Upper lobe of left lung (tissue), 6 donors: ENCODE results near the gene FMNL2. TPM values are rescaled to one million over a fixed set of nuclear protein-coding genes. Genes with fewer than 3 reads are reported as not detected.

Experiments used
- ATAC-seq, 2 donors: fragments of 200-7000 bp; cut with Tn5 transposase; one replicate each; pipeline ENCODE4 v1.9.1; 2022; ENCODE audit warnings: mild to moderate bottlenecking in 2 of 2, moderate library complexity in 2 of 2; ENCODE audit not compliant: low FRiP score in 2 of 2
- DNase-seq, 2 donors: peaks; one replicate each; pipeline ENCODE4 v3.0.0-alpha.2; 2019 to 2020
- H3K27ac ChIP-seq, 4 donors: fragments of 200-600 bp; sonication (generic); one replicate each; pipeline ENCODE4 v1.5.1; 2016 to 2019
- H3K27me3 ChIP-seq, 4 donors: fragments of 200-600 bp; sonication (generic); one replicate each; pipeline ENCODE4 v1.5.1; 2017 to 2019
- H3K36me3 ChIP-seq, 4 donors: fragments of 200-600 bp; sonication (generic); one replicate each; pipeline ENCODE4 v1.5.1; 2016 to 2019
- H3K4me1 ChIP-seq, 4 donors: fragments of 200-600 bp; sonication (generic); one replicate each; pipeline ENCODE4 v1.5.1; 2018 to 2019
- H3K4me3 ChIP-seq, 4 donors: fragments of 200-600 bp; sonication (generic); one replicate each; pipeline ENCODE4 v1.5.1; 2017 to 2019; ENCODE audit warnings: mild to moderate bottlenecking in 2 of 4, moderate library complexity in 1 of 4
- H3K9me3 ChIP-seq, 4 donors: fragments of 200-600 bp; sonication (generic); one replicate each; pipeline ENCODE4 v1.5.1; 2018 to 2019
- CTCF ChIP-seq, 6 experiments: fragments of 450-650 bp in 4 of 6; fragments of 200-600 bp in 2 of 6; sonication (generic) in 2 of 6; IDR thresholded peaks; one replicate each; pipeline ENCODE4 v1.5.1; 2016 to 2019; ENCODE audit warnings: antibody characterized with exemption in 6 of 6
- EP300 ChIP-seq, 4 donors: sonication (generic); formaldehyde crosslinking; IDR thresholded peaks; one replicate each; pipeline ENCODE4 v1.5.1; 2017; ENCODE audit warnings: antibody characterized with exemption in 4 of 4, control low read depth in 2 of 4
- POLR2A ChIP-seq, 4 donors: fragments of 450-650 bp; IDR thresholded peaks; one replicate each; pipeline ENCODE4 v1.5.1; 2016 to 2017; ENCODE audit warnings: antibody characterized with exemption in 4 of 4, mild to moderate bottlenecking in 2 of 4
- POLR2AphosphoS5 ChIP-seq, 2 donors: sonication (generic); formaldehyde crosslinking; IDR thresholded peaks; one replicate each; pipeline ENCODE4 v1.5.1; 2017; ENCODE audit warnings: antibody characterized with exemption in 2 of 2
- WGBS, 2 donors: methylation state at CpG; one replicate each; pipeline ENCODE4 v1.1.5; 2017 to 2018; 5-methylcytosine and 5-hydroxymethylcytosine counted together
- total RNA-seq, 6 donors: library from RNA; depleted of rRNA in 4 of 6; stranded (reverse); fragments of >200 nt in 4 of 6; gene quantifications; one replicate each; pipeline versions ENCODE4 v1.1.0 to v1.2.1, GENCODE V29; 2016 to 2021
- donor health status: DM: no; HTN: no; CAD: no; lungs with moderate emphysema.
- donor health status: DM: no; HTN: yes; CAD: no; lungs with severe emphysema.

Gene FMNL2
- total RNA-seq, 6 donors from 2014 or later: 49.9 to 160 (median 66.9) TPM

GRCh38 chr2:152637251-152637650 is 302.3 kb downstream of the FMNL2 start:
- no peaks in the 10 kb centered on the region for H3K9me3 ChIP-seq
- DNase-seq (no peak), ATAC-seq (no peak)
- H3K27me3 ChIP-seq: no peaks in the 10 kb centered on the region
- H3K4me1 ChIP-seq: peaks cover 0 to 9% (median 0%) of the 10 kb centered on the region in 4 donors
- peaks cover 12 to 68% (median 29%) of the 10 kb centered on the region in 4 donors for H3K36me3 ChIP-seq
- WGBS, 2 donors: 81 to 94% methylated on average over 7 of the region's 7 CpGs
- no peak overlapping the region for H3K27ac ChIP-seq
- no peak for TF ChIP-seq EP300 (IDR thresholded peaks at IDR 0.05)
- no peak for TF ChIP-seq POLR2A (IDR thresholded peaks at IDR 0.05)
- TF ChIP-seq POLR2AphosphoS5 (IDR thresholded peaks at IDR 0.05): no peak
- TF ChIP-seq CTCF (IDR thresholded peaks at IDR 0.05): no peak
- no peak overlapping the region for H3K4me3 ChIP-seq

- no peak overlapping the region for H3K27ac ChIP-seq
- no peak for TF ChIP-seq EP300 (IDR thresholded peaks at IDR 0.05)
- no peak for TF ChIP-seq POLR2AphosphoS5 (IDR thresholded peaks at IDR 0.05)
- no peak for TF ChIP-seq POLR2A (IDR thresholded peaks at IDR 0.05)
- no peak for TF ChIP-seq CTCF (IDR thresholded peaks at IDR 0.05)
- WGBS, 2 donors: 90 to 98% methylated on average over 2 of the region's 2 CpGs
- DNase-seq (no peak), ATAC-seq (no peak)
- no peak overlapping the region for H3K4me3 ChIP-seq
- H3K36me3 ChIP-seq: peaks cover 12 to 70% (median 35%) of the 10 kb centered on the region in 4 donors
- H3K9me3 ChIP-seq: no peaks in the 10 kb centered on the region
- peaks cover 0 to 9% (median 0%) of the 10 kb centered on the region in 4 donors for H3K4me1 ChIP-seq
- no peaks in the 10 kb centered on the region for H3K27me3 ChIP-seq
These were observed 303.1 kb downstream of the FMNL2 start for GRCh38 chr2:152638056-152638455.

GRCh38 chr2:152638590-152638989 is 303.6 kb downstream of the FMNL2 start:
- Histone ChIP-seq H3K4me3 (no peak overlapping the region), H3K4me1 (peaks cover 0 to 9% (median 0%) of the 10 kb centered on the region in 4 donors), H3K27ac (no peak overlapping the region), H3K36me3 (peaks cover 17 to 70% (median 35%) of the 10 kb centered on the region in 4 donors), H3K27me3 (no peaks in the 10 kb centered on the region), H3K9me3 (no peaks in the 10 kb centered on the region)
- TF ChIP-seq POLR2A (IDR thresholded peaks at IDR 0.05) (no peak), EP300 (IDR thresholded peaks at IDR 0.05) (no peak), CTCF (IDR thresholded peaks at IDR 0.05) (no peak), POLR2AphosphoS5 (IDR thresholded peaks at IDR 0.05) (no peak)
- ATAC-seq (no peak), DNase-seq (peak in 1 of 2 donors; percentile 2)
- WGBS, 2 donors: 79 to 81% methylated on average over 8 of the region's 8 CpGs

- 86 to 93% methylated on average over 6 of the region's 6 CpGs for WGBS, 2 donors
- TF ChIP-seq POLR2AphosphoS5 (IDR thresholded peaks at IDR 0.05) (no peak), CTCF (IDR thresholded peaks at IDR 0.05) (no peak), POLR2A (IDR thresholded peaks at IDR 0.05) (no peak), EP300 (IDR thresholded peaks at IDR 0.05) (no peak)
- ATAC-seq (no peak), DNase-seq (no peak)
- Histone ChIP-seq H3K27me3 (no peaks in the 10 kb centered on the region), H3K9me3 (no peaks in the 10 kb centered on the region), H3K27ac (no peak overlapping the region), H3K36me3 (peaks cover 17 to 63% (median 32%) of the 10 kb centered on the region in 4 donors), H3K4me3 (no peak overlapping the region), H3K4me1 (peaks cover 7 to 21% (median 12%) of the 10 kb centered on the region in 4 donors)
These were observed 309.4 kb downstream of the FMNL2 start for GRCh38 chr2:152644189-152644873.

- H3K27me3 ChIP-seq: no peaks in the 10 kb centered on the region
- H3K36me3 ChIP-seq: peaks cover 5 to 46% (median 16%) of the 10 kb centered on the region in 4 donors
- WGBS, 2 donors: 56 to 70% methylated on average over 4 of the region's 4 CpGs
- ATAC-seq: no peak
- H3K27ac ChIP-seq: peak overlapping the region in 1 of 4 donors; percentile 42
- no peaks in the 10 kb centered on the region for H3K9me3 ChIP-seq
- no peak overlapping the region for H3K4me3 ChIP-seq
- DNase-seq: no peak
- no peak for TF ChIP-seq POLR2A (IDR thresholded peaks at IDR 0.05)
- TF ChIP-seq EP300 (IDR thresholded peaks at IDR 0.05): no peak
- no peak for TF ChIP-seq CTCF (IDR thresholded peaks at IDR 0.05)
- TF ChIP-seq POLR2AphosphoS5 (IDR thresholded peaks at IDR 0.05): no peak
- peaks cover 7 to 21% (median 12%) of the 10 kb centered on the region in 4 donors for H3K4me1 ChIP-seq
These were observed 311.3 kb downstream of the FMNL2 start for GRCh38 chr2:152646264-152646663.
